ENCODE data around the gene ZNF668.

GRCh38 chr16:31077024-31077423 is 3.0 kb upstream of the ZNF668 start:
- TF ChIP-seq CTCF (IDR thresholded peaks at IDR 0.05) = no peak
- TF ChIP-seq POLR2A (IDR thresholded peaks at IDR 0.05) = no peak

Data from testis (tissue), 2 donors.